Cardiac fibroblast (primary cell): ENCODE data around the gene NRTN.

ENCODE experiments used
- DNase-seq, 2 donors: peaks; one replicate each; pipeline versions ENCODE4 v3.0.0 to v3.0.0-alpha.2; 2010; ENCODE audit warnings: low read depth in 2 of 2
- H3K4me3 ChIP-seq, 2 donors: replicated peaks in 1 of 2; 1 replicate in 1 of 2; 2 replicates in 1 of 2; pipeline ENCODE4 v1.5.1; 2011; ENCODE audit warnings: low read depth in 2 of 2, low read length in 2 of 2, mild to moderate bottlenecking in 2 of 2, moderate library complexity in 1 of 2
- CTCF ChIP-seq: IDR thresholded peaks from one replicate; pipeline ENCODE4 v1.5.1; 2011; ENCODE audit warnings: low read depth, mild to moderate bottlenecking, low read length, inconsistent platforms

Gene NRTN

DNA sequence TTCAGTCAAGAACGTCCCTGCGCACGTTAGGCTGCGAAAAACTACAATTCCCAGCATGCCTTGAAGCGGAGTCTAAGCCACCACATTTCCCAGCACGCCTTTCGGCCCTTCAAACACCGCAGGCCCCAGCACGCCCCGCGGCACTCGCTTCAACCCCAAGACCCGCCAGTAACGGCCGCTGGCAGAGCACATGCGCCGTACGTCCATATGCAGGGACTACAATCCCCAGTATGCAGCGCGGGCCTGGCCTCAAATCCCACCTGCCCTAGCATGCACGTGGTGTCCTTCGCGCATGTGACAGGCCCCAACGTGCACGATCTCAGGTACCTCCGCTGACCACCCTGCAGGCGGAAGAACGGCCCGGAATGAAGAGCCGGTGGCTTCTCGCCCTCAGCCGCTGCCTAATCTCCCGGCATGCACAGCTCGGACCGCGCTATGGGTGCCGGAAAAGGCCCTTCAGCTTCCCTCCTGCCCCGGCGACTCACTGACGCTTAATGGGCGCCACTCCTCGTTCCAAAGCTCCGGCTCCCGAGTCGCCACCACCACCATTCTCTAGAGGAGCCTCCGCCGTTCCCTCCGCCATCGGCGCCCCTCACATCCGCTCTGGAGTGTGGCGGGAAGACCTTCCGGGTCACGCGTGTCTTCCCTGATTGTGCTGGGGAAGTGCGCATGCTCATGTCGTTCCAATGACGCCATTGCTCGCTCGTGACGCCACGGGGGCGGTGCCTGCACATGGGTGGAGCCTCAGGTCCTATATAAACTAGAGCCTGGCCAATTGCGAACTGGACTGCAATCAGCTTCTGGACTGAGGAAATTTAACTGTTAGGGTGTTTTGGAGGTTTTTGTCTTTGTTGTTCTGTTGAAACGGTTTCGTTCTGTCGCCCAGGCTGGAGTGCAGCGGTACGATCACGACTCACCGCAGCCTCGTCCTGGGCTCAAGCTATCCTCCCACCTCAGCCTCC is 14.0 kb upstream of the NRTN start, which contains the start of gene DUS3L:
Gene DUS3L, minus strand, starts transcription at position 605 of the 962 bp plus-strand sequence. Its CDS starts 22 bp downstream, at position 583.
- TF ChIP-seq CTCF = no peak
- peak; percentile 99 for DNase-seq

DNA sequence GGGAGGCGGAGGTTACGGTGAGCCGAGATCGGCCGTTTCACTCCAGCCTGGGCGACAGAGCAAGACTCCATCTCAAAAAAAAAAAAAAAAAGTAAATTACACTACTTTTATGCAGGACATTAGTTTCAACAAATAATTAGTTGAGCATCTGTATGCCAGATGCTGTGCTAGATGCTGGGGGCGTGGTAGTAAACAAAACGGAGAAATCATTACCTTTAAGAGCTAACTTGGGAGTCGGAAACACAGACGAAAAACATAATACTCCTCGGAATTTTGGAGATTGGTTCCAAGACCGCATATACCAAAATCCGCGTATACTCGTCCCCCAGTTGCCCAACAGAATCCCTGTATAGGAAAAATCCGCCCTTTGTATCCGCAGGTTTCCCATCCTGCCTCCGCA is 12.6 kb upstream of the NRTN start:
- no peak for TF ChIP-seq CTCF
- DNase-seq = no peak
- H3K4me3 ChIP-seq = no peak overlapping the region

More for the DNA sequence above, 14.0 kb upstream of the NRTN start, which contains the start of gene DUS3L:
- peak within 1 kb of the TSS; percentile 99 for H3K4me3 ChIP-seq

DNA sequence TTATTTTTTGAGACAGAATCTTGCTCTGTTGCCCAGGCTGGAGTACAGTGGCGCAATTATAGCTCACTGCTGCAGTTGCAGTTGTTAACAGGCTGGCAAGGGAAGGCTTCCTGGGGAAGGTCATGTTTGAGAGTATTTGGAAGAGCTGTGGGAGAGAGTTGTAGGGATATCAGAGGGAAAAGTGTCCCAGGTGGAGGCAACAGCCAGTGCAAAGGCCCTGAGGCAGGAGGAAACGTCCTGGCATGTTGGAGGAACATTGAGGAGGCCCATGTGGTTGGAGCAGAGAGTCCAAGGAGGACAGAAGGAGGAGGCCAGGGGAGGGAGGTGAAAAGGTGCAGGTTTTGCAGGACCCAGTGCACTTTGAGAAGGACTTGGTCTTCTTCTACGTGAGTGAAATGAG is 11.7 kb upstream of the NRTN start:
- no peak for TF ChIP-seq CTCF
- no peak for DNase-seq
- no peak overlapping the region for H3K4me3 ChIP-seq

DNA sequence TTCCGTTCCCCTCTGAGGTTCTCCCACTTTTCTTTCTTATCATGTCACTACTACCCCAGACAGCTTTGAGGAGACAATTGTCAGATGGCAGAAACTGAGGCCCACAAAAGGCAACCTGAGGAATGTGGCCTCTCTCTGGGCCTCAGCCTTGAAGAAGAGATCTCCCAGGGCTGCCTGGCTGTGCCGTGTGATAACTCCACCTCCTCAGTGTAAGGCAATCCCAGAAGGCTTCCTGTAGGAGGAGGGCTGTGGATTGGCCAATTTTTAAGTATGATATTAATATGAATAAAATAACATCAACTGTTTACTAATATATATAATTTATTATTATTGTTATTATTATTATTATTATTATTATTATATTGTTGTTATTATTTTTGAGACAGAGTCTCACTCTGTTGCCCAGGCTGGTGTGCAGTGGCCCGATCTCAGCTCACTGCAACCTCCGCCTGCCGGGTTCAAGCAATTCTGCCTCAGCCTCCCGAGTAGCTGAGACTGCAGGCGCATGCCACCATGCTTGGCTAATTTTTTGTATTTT is 9.4 kb upstream of the NRTN start:
- no peak overlapping the region for H3K4me3 ChIP-seq
- DNase-seq = no peak
- no peak for TF ChIP-seq CTCF

DNA sequence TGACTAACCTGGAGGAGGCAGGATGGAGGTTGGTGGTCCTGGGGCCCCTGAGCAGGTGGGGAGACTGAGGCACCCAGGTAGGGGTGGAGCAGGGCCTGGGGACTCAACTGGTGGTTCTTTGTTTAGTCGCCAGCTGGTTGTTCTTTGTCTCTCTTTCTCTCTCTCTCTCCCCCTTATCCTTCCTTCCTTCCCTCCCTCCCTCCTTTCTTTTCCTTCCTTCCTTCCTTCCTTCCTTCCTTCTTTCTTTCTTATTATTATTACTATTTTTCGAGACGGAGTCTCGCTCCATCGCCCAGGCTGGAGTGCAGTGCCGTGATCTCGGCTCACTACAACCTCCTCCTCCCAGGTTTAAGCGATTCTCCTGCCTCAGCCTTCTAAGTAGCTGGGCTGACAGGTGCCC is 6.6 kb upstream of the NRTN start:
- no peak for TF ChIP-seq CTCF
- no peak for DNase-seq
- no peak overlapping the region for H3K4me3 ChIP-seq

GRCh38 chr19:5799247-5800241 is 5.3 kb upstream of the NRTN start:
- no peak for DNase-seq
- H3K4me3 ChIP-seq = no peak overlapping the region
- no peak for TF ChIP-seq CTCF
